HG03280 (cell line): ENCODE data around the gene ADARB2.

Experiments
- ATAC-seq: cut with Tn5 transposase; IDR thresholded peaks from one replicate; pipeline ENCODE4 v1.9.1; 2021; ENCODE audit warnings: mild to moderate bottlenecking, moderate library complexity; ENCODE audit not compliant: unreplicated experiment

ADARB2 gene

DNA sequence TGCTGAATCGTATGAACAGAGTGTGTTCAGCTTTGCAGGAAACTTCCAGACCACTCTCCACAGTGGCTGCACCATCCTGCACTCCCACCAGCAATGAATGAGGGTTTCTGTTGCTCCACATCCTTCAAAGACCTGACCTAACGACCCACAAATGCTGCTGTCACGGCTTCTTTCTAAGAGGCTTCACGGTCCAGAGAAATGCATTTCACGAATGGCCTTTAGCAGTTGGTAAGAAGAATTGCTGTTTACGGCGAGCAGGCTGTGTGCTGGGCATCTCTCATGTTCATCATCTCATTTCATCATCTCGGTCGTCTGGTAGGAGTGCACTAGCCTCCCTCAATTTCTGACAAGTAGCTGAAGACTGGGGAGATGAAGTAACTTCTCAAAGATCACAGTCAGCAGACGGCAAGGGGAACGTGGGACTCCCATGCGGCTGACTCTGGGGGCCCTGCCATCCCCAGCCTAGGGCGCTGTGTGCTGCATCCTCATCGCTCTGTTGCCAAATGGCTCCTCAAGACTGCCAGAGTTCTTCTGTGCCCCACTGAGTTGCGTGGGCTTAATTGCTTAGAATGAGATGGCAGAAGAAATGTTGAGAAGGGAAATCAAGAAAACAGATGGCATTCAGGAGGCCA lies 72.9 kb downstream of the ADARB2 start:
- ATAC-seq: no peak

DNA sequence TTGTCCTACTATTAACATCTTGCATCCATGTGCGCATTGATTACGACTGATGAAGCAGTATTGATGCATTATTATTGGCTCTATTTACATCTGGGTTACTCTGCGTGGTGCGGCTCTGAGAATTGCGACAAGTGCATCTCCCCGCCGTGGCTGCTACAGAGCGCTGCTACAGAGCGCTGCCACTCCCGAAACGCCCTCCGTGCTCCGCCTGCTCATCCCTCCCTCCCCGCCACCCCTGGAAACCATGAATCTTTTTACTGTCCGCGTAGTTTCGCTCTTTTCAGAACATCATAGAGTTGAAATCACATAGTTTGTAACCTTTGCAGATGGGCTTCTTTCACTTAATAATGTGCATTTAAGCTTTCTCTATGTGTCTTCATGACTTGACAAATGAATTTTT lies 74.1 kb downstream of the ADARB2 start:
- ATAC-seq: no peak

DNA sequence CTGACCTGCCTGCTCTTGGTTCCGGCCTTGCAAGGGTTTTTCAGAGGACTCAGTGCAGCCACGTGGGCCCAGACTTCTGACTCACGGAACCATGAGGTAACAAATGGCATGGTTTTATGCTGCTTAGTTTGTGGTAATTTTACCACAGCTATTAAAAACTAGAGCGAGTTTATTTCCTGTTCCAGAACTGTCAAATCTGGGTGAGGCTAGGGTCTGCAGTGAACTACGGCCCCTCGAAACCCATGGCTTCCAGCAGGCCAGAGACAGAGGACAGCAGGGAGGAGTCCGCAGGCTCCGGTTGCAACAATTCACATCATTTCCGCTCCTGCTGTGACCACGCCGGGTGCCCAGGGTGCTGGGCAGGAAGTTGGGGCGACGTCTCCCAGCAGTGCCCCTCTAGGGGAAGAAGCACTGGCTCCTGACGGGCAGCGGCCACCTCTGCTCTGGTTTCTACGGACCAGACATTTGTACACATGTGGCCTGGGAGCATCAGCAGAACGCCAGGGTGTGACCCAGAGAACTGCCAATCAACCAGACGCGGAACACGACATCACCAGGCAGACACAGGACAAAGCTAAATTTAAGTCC lies 74.8 kb downstream of the ADARB2 start:
- ATAC-seq: no peak

DNA sequence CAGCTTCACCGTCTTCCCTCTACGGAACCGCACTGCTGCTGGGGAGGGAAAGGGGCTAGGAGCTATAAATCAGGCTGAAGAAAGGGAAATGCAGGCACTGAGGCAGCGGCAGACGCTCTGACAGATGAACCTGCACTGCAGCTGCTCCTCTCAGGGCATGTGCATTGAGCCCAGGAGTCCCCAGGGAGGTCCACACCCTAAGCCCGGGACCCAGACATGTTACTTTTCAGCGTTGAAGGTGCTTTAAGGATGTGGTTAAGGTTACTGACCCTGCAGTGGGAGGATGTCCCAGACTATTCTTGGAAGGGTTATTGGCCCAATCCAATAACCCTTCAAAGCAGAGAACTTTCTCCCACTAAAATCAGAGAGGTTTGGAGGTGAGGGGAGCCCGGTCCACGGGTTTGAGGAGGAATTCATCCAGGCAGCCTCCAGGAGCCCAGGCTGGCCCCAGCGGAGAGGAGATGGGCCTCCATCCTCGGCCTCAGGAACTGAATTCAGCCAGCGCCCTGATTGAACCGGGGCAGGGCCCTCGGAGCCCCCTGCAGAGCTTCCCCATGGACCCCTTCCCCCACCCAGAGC lies 75.4 kb downstream of the ADARB2 start:
- no peak for ATAC-seq

DNA sequence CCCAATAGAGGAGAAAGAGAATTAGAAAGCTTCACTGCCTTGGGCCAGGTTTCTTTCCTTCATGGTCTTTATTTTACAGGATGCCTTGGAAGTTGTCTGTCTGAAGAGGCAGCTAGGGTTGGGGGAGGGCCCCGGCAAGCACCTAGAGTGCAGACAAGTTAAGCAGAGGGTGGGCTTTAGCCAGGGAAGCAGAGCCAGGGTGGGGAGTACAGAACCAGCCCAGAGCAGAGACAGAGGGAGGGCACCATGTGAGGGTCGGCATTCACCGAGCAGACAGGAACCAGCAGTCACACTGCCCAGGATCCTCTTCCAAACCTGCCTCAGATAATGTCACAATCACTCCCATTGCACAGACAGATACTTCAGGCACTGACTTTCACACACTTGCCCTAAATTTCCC lies 75.9 kb downstream of the ADARB2 start:
- no peak for ATAC-seq

DNA sequence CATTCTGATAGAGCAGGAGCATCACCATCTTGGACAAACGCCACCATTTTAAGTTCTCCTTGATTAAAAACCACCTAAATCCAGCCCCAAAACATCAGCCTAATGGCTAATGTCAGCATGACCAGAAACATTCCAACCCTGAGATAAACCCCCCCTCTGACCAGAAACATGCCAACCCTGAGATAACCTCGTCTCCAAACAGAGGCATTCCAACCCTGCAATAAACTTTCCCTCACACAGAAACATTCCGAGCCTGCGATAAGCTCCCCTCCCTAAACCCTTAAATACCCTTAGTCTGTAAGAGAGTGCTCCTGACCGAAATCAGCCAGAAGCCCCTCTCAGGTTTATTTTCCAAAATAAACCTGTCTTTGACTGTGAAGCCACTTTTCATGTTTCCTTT lies 76.5 kb downstream of the ADARB2 start:
- no peak for ATAC-seq

DNA sequence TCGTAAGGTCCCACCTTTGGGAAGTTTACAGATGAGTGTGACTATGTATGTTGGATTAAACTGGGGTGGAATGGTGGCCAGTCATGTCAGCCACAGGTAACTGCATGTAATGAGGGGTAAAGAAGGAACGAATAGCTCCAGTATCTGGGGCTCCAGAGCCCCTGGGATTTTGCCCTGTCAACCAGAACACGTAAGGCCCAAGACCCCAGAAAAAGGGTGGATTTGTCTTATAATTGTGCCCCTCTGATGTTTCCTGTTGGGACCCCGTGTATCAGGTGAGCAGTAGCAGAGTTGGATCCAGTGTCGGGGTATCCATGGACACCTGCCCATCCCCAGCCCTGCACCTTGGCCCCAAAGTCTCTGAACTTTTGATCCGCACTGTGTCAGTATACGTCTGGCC lies 76.9 kb downstream of the ADARB2 start:
- no peak for ATAC-seq

DNA sequence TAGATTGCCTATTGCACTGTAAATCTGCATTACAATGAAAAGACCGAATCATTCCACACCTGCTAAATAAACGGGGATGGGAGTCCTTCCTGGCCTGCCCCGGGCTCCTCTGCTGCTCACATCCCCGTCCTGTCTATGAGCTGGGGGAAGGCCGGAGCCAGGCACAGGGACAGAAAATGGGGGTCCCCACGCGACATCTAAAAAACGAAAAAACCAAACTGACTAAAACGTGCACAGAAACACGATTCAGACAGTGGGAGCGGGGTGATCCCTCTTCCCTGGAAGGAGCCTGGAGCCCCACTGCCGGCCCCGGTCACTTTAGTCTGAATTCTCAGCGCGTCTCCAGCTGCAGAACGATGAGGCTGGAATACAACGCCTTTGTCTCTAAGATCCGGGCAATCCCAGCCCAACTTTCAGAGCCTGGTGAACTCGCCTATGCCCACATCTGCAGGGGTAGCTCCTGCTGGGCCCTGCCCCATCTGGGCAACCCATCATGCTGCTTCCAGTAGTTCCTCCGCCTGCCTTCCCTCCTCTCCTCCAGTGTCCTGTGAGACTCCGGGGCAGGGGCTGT lies 78.0 kb downstream of the ADARB2 start:
- no peak for ATAC-seq

DNA sequence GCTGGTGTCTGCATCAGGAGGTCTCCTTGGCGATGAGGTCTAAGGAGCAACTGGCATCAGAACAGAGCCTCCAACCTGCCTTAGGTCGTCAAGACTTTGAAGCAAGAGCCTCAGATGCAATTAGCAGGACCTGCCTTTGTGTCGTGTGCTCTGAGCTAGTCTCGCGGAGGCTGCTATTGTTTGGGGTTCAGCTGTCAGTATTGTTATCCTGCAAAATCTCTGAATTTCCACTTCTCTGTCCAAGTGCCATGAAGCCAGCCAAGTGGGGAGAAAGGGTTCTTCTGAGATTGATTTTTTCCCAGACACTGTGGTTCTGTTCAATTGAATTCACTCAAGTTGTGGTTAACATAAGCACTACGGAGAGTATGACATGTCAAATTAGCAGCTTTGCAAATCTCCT lies 78.7 kb downstream of the ADARB2 start:
- no peak for ATAC-seq

DNA sequence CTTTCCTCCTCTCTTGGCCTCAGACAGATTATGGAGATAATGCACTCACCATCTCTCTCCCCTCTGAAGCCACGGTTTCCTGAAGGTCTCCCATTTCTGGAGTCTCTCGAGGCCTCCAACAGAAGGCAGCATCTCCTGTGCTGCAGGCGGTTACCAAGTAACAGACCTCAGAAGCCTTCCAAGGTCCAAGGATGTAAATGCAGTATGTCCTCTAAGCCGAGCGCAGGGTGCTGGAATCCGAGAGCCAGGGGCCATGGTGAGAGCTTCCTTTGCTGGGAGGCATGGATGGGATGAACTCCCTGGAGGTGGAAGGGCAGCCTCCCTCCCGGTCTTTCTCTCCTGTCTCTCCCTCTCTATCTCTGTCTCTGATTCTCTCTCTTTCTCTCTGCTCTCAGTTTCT lies 79.8 kb downstream of the ADARB2 start:
- ATAC-seq: no peak

DNA sequence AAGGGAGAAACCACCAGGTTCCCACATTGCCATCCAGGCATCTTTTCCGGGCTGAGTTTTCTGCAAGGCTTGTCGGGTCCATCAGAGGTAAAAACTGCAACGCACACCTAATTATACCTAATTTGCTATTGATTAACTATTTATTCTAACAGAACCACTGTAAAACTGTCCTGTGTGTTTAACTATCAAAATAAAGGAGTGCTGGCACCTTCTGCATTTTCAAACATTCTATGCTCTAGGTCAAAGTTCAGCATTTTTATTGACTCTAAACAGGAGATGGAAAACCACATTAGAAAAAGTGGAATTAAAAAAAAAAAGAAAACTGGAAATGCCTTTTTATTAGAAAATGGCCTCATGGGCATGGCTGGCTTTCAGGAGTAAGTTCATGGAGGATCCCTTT lies 82.0 kb downstream of the ADARB2 start:
- ATAC-seq: no peak

DNA sequence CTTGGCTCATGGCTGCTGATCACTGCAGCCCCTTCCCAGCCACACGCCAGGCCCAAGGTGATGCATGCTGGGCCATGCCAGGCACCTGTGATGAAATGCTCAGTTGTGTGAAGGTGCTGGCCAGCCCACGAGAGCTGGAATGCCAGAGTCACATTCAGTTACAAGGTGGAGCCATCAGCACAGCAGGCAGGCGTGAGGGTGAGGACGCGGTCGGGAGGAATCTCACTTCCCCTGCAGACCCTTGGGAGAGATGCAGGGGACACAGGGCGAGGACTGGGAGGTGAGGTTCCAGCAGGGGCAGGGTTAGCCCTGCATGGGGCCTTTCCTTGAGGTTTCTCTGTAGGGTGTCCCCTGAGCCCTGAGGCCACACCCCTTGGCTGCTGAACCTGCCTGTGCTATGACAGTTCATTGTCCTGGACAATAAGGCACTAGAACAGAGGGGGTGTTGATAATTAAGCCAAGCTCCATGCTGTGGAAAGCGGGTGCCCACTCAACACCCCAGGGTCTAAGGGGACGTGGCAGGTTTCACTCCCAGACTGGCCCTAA lies 82.4 kb downstream of the ADARB2 start:
- no peak for ATAC-seq

DNA sequence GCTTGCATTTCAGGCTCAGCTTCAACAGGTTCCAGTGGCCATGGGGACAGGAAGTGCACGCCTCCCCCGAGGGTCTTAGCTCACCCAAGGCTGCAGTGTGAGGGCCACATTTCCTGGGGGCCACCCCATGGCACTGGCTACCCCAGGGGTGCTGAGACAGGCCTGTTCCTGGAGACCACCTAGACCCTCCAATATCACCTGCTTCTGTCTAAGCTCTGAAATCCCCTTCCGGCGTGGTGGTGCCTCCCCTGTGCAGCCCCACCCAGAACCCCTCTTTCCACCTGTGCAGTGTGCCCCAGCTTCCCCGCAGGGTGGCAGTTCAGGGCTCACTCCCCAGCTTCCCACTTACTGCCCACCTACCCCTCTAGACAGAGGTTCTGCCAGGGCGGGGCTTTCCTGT lies 83.1 kb downstream of the ADARB2 start:
- no peak for ATAC-seq

DNA sequence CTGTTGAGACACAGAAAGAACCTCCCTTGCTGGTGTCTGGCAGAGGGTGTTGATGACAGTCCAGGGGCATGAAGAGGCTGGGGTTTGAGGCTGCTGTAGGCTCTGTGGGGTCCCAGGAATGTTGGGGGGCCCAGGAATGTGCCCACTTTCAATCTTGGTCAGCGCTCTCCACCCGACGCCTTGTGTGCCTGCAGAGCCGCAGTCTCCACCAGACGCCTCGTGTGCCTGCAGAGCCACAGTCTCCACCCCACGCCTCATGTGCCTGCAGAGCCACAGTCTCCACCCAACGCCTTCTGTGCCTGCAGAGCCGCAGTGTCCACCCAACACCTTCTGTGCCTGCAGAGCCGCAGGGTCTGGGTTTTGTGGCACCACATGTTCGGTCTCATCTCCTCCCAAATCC lies 84.0 kb downstream of the ADARB2 start:
- no peak for ATAC-seq

DNA sequence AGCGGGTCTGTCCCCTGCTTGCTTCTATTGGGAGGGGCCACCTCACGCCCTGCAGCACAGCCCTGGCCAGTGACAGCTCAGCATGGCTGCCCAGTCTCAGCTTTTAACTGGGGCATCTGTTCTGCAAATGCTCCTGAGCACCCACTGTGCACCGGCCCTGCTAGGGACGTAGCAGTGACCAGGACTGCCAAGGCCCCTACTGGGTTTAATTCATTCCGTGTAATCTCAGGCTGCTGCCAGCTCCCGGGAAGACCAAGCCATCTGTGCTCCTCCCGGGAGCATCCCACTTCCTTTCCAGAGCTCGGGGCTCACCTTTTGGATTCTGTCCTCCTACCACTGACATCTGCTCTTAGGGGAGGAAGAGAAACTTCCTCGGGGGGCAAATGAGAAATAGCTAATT lies 85.2 kb downstream of the ADARB2 start:
- no peak for ATAC-seq

DNA sequence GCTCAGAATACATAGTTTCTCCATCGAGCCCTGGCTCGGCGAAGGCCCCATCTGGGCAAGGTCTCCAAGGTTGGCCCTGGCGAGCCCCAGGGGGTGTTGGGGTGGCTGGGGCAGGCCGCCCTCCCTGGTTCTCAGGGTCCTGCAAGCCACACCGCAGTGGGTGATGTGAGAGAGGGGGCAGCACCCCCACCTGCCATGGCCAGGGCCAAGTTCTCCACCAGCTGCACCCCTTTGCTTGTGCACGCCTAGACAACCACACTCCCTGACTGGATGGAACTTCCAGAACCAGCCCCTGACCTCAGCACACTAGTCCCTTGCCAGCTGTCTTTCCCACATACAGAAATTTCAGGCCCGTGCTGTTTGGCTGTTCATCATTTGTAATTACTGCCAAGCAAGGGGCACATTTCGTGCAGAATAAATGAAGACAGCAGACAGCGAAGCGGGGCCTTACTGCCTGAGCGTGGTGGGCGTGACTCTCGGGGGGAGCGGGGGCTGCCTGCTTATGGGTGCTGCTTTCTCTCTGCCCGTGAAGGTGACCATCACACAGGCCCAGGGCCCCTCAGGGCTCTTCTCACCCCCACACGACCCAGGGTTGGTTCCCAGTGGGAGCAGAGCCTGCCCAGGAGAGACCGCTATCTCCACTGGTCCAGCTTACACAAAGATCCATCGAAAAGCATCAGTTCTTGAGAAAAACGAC lies 85.9 kb downstream of the ADARB2 start:
- ATAC-seq: no peak

DNA sequence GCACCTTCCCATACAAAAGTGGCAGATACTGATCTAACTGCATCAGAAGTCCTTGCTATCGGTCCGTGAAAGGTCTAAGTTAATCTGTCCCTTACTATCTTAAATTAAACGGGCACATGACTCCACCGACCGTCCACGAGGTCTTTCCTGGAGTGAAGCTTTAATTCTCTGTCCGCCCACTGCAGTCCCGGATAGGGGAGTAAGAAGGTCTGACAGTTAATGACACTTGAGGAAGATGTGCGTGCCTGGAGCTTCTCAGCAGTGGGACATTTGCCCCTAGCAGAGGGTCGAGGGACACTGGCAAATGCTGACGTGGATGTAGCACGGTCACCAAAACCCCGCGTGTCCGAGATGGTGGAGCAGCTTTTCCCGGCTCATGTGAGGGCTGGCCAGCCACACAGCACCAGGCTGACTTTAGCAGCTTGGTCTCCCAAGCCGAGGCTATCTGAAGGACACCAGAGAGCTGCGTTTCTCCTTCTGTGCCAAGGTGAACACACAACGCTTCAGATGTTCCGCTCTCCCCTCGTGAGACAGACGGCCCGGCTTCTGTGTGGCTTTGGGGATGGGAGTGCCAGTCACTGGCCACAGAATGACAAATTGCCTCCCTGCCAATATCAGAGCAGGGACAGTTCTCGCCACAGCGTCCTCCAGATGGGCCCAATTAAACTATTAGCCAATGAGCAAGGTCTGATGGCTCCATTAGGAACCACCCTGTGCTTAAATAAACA lies 86.6 kb downstream of the ADARB2 start:
- ATAC-seq: no peak

DNA sequence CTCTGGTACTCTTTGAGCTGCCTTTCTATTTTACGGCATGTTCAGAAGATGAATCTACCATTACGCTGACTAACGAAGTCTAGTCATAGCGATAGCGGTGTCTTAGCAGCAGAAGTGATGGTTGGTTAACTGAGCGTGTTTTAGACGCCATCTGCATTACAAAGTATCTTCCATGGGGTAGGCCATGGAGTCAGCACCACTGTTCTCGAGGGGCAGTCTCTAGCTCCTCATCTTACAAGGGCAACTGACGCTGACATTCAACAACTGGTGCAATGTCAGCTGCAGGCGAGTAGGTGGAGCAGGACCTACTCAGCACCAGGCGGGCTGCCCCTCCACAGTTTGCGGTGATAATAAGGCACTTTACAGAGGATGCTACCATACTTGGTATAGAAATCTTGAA lies 88.7 kb downstream of the ADARB2 start:
- ATAC-seq: no peak

DNA sequence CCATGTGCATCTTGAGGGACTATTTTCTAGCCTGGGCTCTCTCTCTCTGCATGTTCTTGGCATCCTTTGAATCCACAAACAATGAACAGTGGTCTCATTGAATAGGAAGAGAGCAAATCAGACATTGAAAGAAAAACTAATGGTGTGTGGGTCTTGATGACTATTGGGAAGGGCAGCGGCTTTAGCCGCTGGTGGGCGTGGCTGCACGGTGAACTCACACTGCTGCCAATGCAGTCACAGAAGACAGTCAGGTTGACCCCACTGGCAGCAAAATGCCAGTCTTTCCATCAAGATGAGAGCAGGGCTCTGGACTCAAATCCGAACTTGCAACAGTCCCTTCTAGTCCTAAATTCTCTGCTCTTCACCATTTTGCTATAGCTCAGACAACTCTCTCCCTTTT lies 91.0 kb downstream of the ADARB2 start:
- ATAC-seq: no peak

DNA sequence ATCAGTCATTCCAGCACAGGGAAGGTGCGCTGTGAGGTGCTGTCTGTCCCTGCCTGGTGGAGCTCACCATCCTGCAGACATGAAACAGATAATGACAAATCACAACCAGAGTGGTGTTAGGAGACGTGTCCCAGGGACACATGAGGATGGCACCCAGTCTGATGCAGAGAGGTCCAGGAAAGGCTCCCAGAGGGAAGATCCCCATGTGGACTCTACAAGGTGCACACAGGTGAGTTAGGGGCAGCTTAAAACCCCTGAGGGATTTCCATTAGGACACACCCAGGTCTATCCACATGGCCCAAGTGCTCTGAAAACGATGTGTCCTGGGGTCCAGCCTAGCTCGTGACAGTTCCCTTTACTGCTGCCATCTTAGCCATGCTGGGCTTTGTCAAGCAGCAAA lies 91.4 kb downstream of the ADARB2 start:
- ATAC-seq: no peak

DNA sequence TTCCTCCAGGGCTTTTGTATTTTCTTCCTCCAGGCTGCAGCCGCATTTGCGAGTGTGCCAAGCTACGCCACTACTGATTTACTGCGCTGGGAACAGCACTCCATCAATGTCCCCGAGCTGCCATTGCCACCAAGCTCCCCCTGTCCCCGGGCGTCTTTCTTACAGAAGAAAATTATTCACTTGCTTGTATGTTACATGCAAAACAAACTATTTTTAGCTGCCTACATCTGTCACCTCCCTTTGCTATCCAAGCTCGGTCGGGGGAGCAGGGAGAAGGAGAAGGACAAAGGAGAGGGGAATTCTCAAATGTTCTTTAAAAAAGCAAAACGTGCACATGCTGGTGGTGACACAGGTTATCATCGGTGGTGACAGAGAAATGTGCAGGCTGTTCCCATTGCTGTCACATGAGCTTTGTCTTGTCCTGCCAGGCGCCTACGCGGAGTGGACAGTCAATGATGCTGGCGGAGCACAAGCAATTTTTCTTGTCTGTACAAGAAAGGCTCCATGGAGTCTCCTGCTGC lies 93.1 kb downstream of the ADARB2 start:
- no peak for ATAC-seq
